ENCODE measurements around the gene FAM83G. TPM values are rescaled to one million over a fixed set of nuclear protein-coding genes. Genes with fewer than 3 reads are reported as not detected.
A peak's percentile ranks its signal among the peaks of the same experiment; 100 is the strongest.

Gene FAM83G
- total RNA-seq, 1 donor from 2014 or later: 36.1 TPM

DNA sequence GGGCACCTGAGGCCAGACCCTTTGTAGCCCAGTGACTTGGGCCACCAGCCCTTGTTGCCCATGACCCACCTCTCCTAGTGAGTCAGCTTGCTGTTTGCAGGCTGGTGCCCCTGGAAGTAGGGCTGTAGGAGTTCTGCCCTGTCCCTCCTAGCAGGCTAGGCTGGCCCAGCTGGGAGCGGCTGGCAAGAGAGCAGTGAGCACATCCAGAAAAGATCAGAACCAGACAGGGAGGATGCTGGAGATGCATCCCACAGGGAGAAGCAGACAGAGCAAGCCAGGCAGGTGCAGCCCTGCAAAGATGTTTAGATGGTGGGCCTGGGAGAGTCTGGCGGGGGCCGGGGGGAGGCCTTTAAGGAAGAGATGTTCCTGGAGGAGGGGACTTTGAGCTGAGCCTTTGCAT, 50.2 kb downstream of the FAM83G start:
- H3K9me3 ChIP-seq: no peaks in the 10 kb centered on the region
- H3K36me3 ChIP-seq: no peaks in the 10 kb centered on the region
- DNase-seq (ENCODE audit: extremely low spot score in 2 of 2): no peak
- H3K27ac ChIP-seq: no peak overlapping the region
- H3K4me1 ChIP-seq: no peaks in the 10 kb centered on the region
- intact Hi-C loops (cut with DNase I): no loop called here
- H3K4me3 ChIP-seq: no peak overlapping the region
- H3K27me3 ChIP-seq: no peaks in the 10 kb centered on the region
- TF ChIP-seq POLR2AphosphoS5 (IDR thresholded peaks at IDR 0.05; ENCODE audit: insufficient read depth in 1 of 2, low read depth in 1 of 2) (no peak), POLR2A (IDR thresholded peaks at IDR 0.05) (no peak)
- TF ChIP-seq, protein P1, sequence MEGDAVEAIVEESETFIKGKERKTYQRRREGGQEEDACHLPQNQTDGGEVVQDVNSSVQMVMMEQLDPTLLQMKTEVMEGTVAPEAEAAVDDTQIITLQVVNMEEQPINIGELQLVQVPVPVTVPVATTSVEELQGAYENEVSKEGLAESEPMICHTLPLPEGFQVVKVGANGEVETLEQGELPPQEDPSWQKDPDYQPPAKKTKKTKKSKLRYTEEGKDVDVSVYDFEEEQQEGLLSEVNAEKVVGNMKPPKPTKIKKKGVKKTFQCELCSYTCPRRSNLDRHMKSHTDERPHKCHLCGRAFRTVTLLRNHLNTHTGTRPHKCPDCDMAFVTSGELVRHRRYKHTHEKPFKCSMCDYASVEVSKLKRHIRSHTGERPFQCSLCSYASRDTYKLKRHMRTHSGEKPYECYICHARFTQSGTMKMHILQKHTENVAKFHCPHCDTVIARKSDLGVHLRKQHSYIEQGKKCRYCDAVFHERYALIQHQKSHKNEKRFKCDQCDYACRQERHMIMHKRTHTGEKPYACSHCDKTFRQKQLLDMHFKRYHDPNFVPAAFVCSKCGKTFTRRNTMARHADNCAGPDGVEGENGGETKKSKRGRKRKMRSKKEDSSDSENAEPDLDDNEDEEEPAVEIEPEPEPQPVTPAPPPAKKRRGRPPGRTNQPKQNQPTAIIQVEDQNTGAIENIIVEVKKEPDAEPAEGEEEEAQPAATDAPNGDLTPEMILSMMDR (IDR thresholded peaks at IDR 0.05): no peak

DNA sequence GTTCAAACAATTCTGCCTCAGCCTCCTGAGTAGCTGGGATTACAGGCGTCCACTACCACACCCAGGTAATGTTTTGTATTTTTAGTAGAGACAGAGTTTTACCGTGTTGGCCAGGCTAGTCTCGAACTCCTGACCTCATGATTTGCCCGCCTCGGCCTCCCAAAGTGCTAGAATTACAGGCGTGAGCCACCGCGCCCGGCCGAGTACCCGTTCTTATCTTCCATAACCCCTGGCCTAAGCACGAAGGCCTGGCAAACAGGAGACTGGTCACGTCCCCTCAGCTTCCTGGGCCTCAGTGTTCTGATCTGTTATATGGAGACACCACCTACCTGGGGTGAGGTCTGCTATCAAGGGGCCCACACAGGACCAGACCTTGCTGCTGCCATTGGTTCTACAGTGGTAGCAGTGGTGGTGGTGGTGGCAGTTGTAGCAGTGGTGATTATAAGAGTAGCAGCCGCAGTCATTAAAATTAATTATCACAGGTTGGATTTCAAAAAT, 51.3 kb downstream of the FAM83G start:
- TF ChIP-seq POLR2A (IDR thresholded peaks at IDR 0.05) (no peak), POLR2AphosphoS5 (IDR thresholded peaks at IDR 0.05; ENCODE audit: insufficient read depth in 1 of 2, low read depth in 1 of 2) (no peak)
- TF ChIP-seq, protein P1 (IDR thresholded peaks at IDR 0.05): no peak
- no peaks in the 10 kb centered on the region for H3K9me3 ChIP-seq
- no peaks in the 10 kb centered on the region for H3K27me3 ChIP-seq
- H3K4me3 ChIP-seq: no peak overlapping the region
- H3K4me1 ChIP-seq: no peaks in the 10 kb centered on the region
- no peak for DNase-seq (ENCODE audit: extremely low spot score in 2 of 2)
- intact Hi-C loops (cut with DNase I): no loop called here
- no peaks in the 10 kb centered on the region for H3K36me3 ChIP-seq
- H3K27ac ChIP-seq: no peak overlapping the region

GRCh38 chr17:18951941-18952842, 52.4 kb downstream of the FAM83G start, which contains the start of gene SLC5A10:
Gene SLC5A10, plus strand, starts transcription at chr17:18952165. Its CDS starts 41 bp downstream, at chr17:18952206.
- Histone ChIP-seq H3K4me3 (no peak within 1 kb of the TSS), H3K27ac (no peak within 1 kb of the TSS), H3K27me3 (no peaks in the 10 kb centered on the region), H3K9me3 (no peaks in the 10 kb centered on the region), H3K4me1 (no peaks in the 10 kb centered on the region), H3K36me3 (no peaks in the 10 kb centered on the region)
- TF ChIP-seq POLR2A (IDR thresholded peaks at IDR 0.05) (no peak), POLR2AphosphoS5 (IDR thresholded peaks at IDR 0.05; ENCODE audit: insufficient read depth in 1 of 2, low read depth in 1 of 2) (no peak)
- TF ChIP-seq, protein P1 (IDR thresholded peaks at IDR 0.05): no peak
- intact Hi-C loops (cut with DNase I): no loop called here
- DNase-seq (ENCODE audit: extremely low spot score in 2 of 2): peak in 1 of 2 donors; percentile 91

DNA sequence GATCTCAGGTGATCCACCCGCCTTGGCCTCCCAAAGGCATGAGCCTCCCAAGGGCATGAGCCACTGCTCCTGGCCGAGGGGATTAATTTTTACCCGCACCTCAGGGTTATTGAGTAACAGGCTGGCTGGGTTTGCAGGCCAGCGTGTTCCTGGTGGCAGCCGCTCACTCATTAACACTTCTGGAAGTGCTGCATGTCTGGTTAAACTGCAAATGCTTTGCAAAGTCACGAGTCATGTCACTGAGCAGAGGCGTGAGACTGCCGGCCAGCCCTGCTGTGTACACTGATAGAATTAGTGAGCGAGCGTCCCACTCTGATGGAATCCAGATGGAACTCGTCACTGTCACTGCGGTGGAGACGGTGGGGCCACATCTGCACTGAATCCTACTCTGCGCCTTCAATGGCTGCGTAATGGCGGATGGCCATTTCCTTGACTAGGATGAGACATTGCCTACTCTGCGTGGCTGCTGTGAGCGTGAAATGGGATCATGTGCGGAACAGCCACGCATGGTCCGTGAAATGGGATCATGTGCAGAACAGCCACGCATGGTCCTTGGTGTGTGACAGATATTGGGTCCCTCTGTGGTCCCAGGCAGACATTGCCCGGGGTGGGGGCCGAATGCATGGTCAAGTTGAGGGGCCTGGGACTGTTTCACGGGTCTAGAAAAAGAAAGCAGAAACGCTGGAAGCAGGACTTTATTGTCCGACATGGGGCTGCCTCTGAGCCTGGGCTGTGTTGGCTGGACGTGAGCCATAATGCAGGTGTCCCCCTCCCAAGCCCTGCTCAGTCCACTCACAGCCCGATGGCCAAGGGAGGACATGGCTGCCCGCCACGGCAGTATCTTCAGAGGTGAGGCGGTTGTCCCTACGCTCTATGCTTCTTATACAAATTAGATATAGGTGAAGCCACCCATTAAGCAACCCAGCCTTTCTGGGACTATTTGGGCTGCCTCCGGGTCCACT, 53.3 kb downstream of the FAM83G start:
- DNase-seq (ENCODE audit: extremely low spot score in 2 of 2): no peak
- no peaks in the 10 kb centered on the region for H3K27me3 ChIP-seq
- no peaks in the 10 kb centered on the region for H3K36me3 ChIP-seq
- TF ChIP-seq POLR2A (IDR thresholded peaks at IDR 0.05): no peak
- no peak for TF ChIP-seq POLR2AphosphoS5 (IDR thresholded peaks at IDR 0.05; ENCODE audit: insufficient read depth in 1 of 2, low read depth in 1 of 2)
- no peak overlapping the region for H3K27ac ChIP-seq
- H3K4me3 ChIP-seq: no peak overlapping the region
- no peaks in the 10 kb centered on the region for H3K4me1 ChIP-seq
- no peaks in the 10 kb centered on the region for H3K9me3 ChIP-seq
- intact Hi-C loops (cut with DNase I): no loop called here

GRCh38 chr17:18950346-18950745, 54.2 kb downstream of the FAM83G start:
- Histone ChIP-seq H3K27ac (no peak overlapping the region), H3K27me3 (no peaks in the 10 kb centered on the region), H3K9me3 (no peaks in the 10 kb centered on the region), H3K4me1 (no peaks in the 10 kb centered on the region), H3K4me3 (no peak overlapping the region), H3K36me3 (no peaks in the 10 kb centered on the region)
- no peak for DNase-seq (ENCODE audit: extremely low spot score in 2 of 2)
- TF ChIP-seq, protein P1 (IDR thresholded peaks at IDR 0.05): no peak
- TF ChIP-seq POLR2A (IDR thresholded peaks at IDR 0.05): no peak
- no peak for TF ChIP-seq POLR2AphosphoS5 (IDR thresholded peaks at IDR 0.05; ENCODE audit: insufficient read depth in 1 of 2, low read depth in 1 of 2)
- intact Hi-C loops (cut with DNase I): no loop called here
